IPS DF 4.7 (cell line): ENCODE data around the gene YIF1B.

Experiments used
- DNase-seq: peaks from one replicate; pipeline ENCODE4 v3.0.0-alpha.2; 2013; ENCODE audit warnings: low spot score; ENCODE audit errors: extremely low read depth

Gene YIF1B

GRCh38 chr19:38304866-38305429, 10.8 kb downstream of the YIF1B start:
- no peak for DNase-seq

GRCh38 chr19:38304352-38304865, 11.3 kb downstream of the YIF1B start:
- no peak for DNase-seq

GRCh38 chr19:38303517-38304351, 12.0 kb downstream of the YIF1B start, which contains the start of gene C19orf33:
Gene C19orf33, plus strand, starts transcription at chr19:38304251. Its CDS starts 11 bp downstream, at chr19:38304262.
- no peak for DNase-seq

- no peak for DNase-seq
These were observed 16.7 kb downstream of the YIF1B start for GRCh38 chr19:38298821-38299680.

GRCh38 chr19:38294090-38294489, 21.7 kb downstream of the YIF1B start:
- no peak for DNase-seq

- DNase-seq, result no peak
These were observed 22.5 kb downstream of the YIF1B start for GRCh38 chr19:38293281-38293680.

- DNase-seq, result no peak
These were observed 23.9 kb downstream of the YIF1B start for GRCh38 chr19:38291855-38292254.

GRCh38 chr19:38290631-38291147, 25.1 kb downstream of the YIF1B start:
- no peak for DNase-seq

- no peak for DNase-seq
These were observed 25.8 kb downstream of the YIF1B start for GRCh38 chr19:38289955-38290354.

- DNase-seq, result no peak
These were observed 27.5 kb downstream of the YIF1B start for GRCh38 chr19:38288123-38288855.

GRCh38 chr19:38287604-38288003, 28.1 kb downstream of the YIF1B start:
- no peak for DNase-seq

GRCh38 chr19:38285567-38285966, 30.2 kb downstream of the YIF1B start:
- no peak for DNase-seq

GRCh38 chr19:38284422-38284821, 31.3 kb downstream of the YIF1B start:
- no peak for DNase-seq

GRCh38 chr19:38283271-38283670, 32.5 kb downstream of the YIF1B start:
- DNase-seq, result no peak

GRCh38 chr19:38281811-38282566, 33.8 kb downstream of the YIF1B start:
- no peak for DNase-seq

- DNase-seq, result no peak
These were observed 35.5 kb downstream of the YIF1B start for GRCh38 chr19:38280030-38280921.

GRCh38 chr19:38278751-38279150, 37.0 kb downstream of the YIF1B start:
- no peak for DNase-seq

- DNase-seq, result no peak
These were observed 37.6 kb downstream of the YIF1B start for GRCh38 chr19:38277969-38278680.
